Measurements from ENCODE around the gene KDM3B. TPM values are rescaled to one million over a fixed set of nuclear protein-coding genes. Genes with fewer than 3 reads are reported as not detected.

Gene KDM3B
- total and polyA plus RNA-seq, 9 of the 15 experiments (the other 6 are each of a cell fraction or from before 2014, with no cell fraction given), result 13.8 to 62.8 (median 41.9) TPM

GRCh38 chr5:138466125-138466899 lies 113.8 kb downstream of the KDM3B start:
- Histone ChIP-seq H3K4me3 (peak overlapping the region; percentile 90), H3K79me2 (ENCODE audit: control insufficient read depth, insufficient read depth, low read length) (peaks cover 33% of the 10 kb centered on the region), H2AFZ (ENCODE audit: low read depth, low read length) (no peak overlapping the region), H3K4me2 (ENCODE audit: insufficient read depth, low read length) (peak overlapping the region; percentile 86), H4K20me1 (replicated peaks; ENCODE audit: control insufficient read depth, insufficient read depth, low read length) (peaks cover 29% of the 10 kb centered on the region), H3K9ac (ENCODE audit: insufficient read depth in 1 of 2, low read depth in 2 of 2, low read length in 2 of 2) (peak overlapping the region; percentile 95 to 97), H3K9me1 (ENCODE audit: control insufficient read depth, insufficient read depth, low read length) (peaks cover 22% of the 10 kb centered on the region), H3K27ac (ENCODE audit: extremely low read depth, low read depth, low read length) (peak overlapping the region; percentile 48; the same call in 2 of the 3 replicates), H3K9me3 (replicated peaks; ENCODE audit: control insufficient read depth, insufficient read depth, low read depth, low read length) (no peaks in the 10 kb centered on the region), H3K4me1 (replicated peaks in 1 of 2; ENCODE audit: control insufficient read depth in 2 of 2, insufficient read depth in 2 of 2, low read length in 2 of 2) (peaks cover 16 to 46% of the 10 kb centered on the region in 2 experiments), H3K27me3 (ENCODE audit: control insufficient read depth in 2 of 2, insufficient read depth in 2 of 2, low read length in 2 of 2) (no peaks in the 10 kb centered on the region), H3K36me3 (ENCODE audit: control insufficient read depth, insufficient read depth, low read length) (peaks cover 30% of the 10 kb centered on the region)
- in situ Hi-C loops (cut with MboI), result no loop called here
- no peak for FAIRE-seq
- 67% methylated on average over 39 of the region's 39 CpGs for WGBS (ENCODE audit: insufficient coverage, low coverage, missing lambda C conversion rate)
- intact Hi-C loops (cut with micrococcal nuclease), result no loop called here
- peak in 3 of 4 experiments; percentile 47 to 51 (median 50) for DNase-seq (ENCODE audit: extremely low read depth in 1 of 4, low spot score in 3 of 4)
- BruUV-seq (replicated peaks), result TSS peak; percentile 38
- POLR2A ChIA-PET, result interaction anchor here (0.6 to 4.0 kb wide), 25 partner anchors 8 to 135 kb away, joined by 3 to 46 read pairs (median 6); partner anchors contain the start of genes CDC25C, ETF1 and HSPA9
- ATAC-seq, result no peak
- CTCF ChIA-PET (ENCODE audit: low intra/inter-chr PET ratio), result no interaction called here
- TF ChIP-seq TAF1 (IDR thresholded peaks at IDR 0.05; ENCODE audit: control insufficient read depth, extremely low read depth, insufficient read depth, low read length, severe bottlenecking) (peak; percentile 23), LCOR (CRISPR knock-in tag; IDR thresholded peaks at IDR 0.05) (peak; percentile 14), RBM14 (IDR thresholded peaks at IDR 0.05; ENCODE audit: borderline replicate concordance, insufficient read depth, low read depth, low read length) (peak; percentile 98; the same call in 1 of the 2 replicates), RBM15 (IDR thresholded peaks at IDR 0.05; ENCODE audit: insufficient read depth, low read length) (peak; percentile 87; the same call in 1 of the 2 replicates), TEAD4 (IDR thresholded peaks at IDR 0.05; ENCODE audit: low read length) (no peak; the same call in 1 of the 2 replicates), TEAD4 (CRISPR knock-in tag; IDR thresholded peaks at IDR 0.05; ENCODE audit: borderline replicate concordance) (0 out of 2 replicates have a peak, but pooled peaks have one; percentile 16), ILF3 (IDR thresholded peaks at IDR 0.05; ENCODE audit: borderline replicate concordance) (peak; percentile 95; the same call in 1 of the 2 replicates), POLR2AphosphoS5 (IDR thresholded peaks at IDR 0.05; ENCODE audit: control insufficient read depth, insufficient read depth, low read depth, low read length) (peak; percentile 87), TEAD1 (CRISPR knock-in tag; IDR thresholded peaks at IDR 0.05) (0 out of 4 replicates have a peak, but pooled peaks of 1 of the 2 experiments have one; percentile 13), USF1 (CRISPR knock-in tag; IDR thresholded peaks at IDR 0.05) (0 out of 2 replicates have a peak, but pooled peaks have one; percentile 4), CHD1 (IDR thresholded peaks at IDR 0.05; ENCODE audit: low read length) (peak; percentile 85), ZNF175 (CRISPR knock-in tag; IDR thresholded peaks at IDR 0.05; ENCODE audit: low read depth) (no peak), SUPT5H (IDR thresholded peaks at IDR 0.05) (peak; percentile 94)
